ENCODE measurements around the gene PIP5K1B. TPM values are rescaled to one million over a fixed set of nuclear protein-coding genes. Genes with fewer than 3 reads are reported as not detected.

The PIP5K1B gene
- total RNA-seq, 1 donor from 2014 or later = 1.3 TPM

DNA sequence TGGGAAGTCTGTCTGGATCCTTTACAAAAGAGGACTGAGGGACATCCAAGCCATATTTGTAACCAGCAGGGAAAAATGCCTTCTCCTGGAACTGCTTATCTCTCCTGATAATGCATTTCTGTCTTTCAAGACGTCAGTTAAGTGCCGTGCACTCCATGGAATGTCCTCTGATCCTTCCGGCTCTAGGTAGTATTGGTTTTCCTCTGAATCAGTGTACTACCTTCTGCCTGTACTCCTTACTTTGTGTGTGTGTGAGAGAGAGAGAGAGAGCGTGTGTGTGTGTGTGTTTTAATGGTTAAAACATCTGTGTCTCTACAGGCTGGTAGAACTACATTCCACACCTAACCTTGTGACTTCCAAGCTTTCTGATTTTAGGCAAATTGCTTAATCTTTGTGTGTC is 89.9 kb downstream of the PIP5K1B start:
- Mint-ChIP-seq H3K4me3 (ENCODE audit: unreplicated experiment) (no peak overlapping the region), H3K4me1 (ENCODE audit: low read depth, unreplicated experiment) (no peaks in the 10 kb centered on the region), H3K27me3 (ENCODE audit: low read depth, unreplicated experiment) (no peaks in the 10 kb centered on the region), H3K9me3 (ENCODE audit: unreplicated experiment) (no peaks in the 10 kb centered on the region), H3K27ac (ENCODE audit: unreplicated experiment) (no peak overlapping the region), H3K36me3 (ENCODE audit: low read depth, unreplicated experiment) (no peaks in the 10 kb centered on the region)
- H3K4me2 ChIP-seq (ENCODE audit: low read length) = no peak overlapping the region
- no peak overlapping the region for H2AFZ ChIP-seq (ENCODE audit: low read depth, low read length)
- H3K4me3 ChIP-seq (ENCODE audit: insufficient read depth, low read depth, low read length) = no peak overlapping the region
- H3K27ac ChIP-seq (ENCODE audit: low read depth, low read length) = no peak overlapping the region
- FAIRE-seq (no peak), DNase-seq (ENCODE audit: low read depth) (no peak)
- H3K4me1 ChIP-seq (ENCODE audit: insufficient read depth, low read length) = no peaks in the 10 kb centered on the region
- H3K79me2 ChIP-seq (ENCODE audit: insufficient read depth, low read length) = no peaks in the 10 kb centered on the region
- no peaks in the 10 kb centered on the region for H3K36me3 ChIP-seq (ENCODE audit: insufficient read depth, low read length)
- H3K27me3 ChIP-seq (ENCODE audit: insufficient read depth, low read length) = peaks cover 2% of the 10 kb centered on the region
- no peak overlapping the region for H3K9ac ChIP-seq (ENCODE audit: low read length)
- H4K20me1 ChIP-seq (ENCODE audit: insufficient read depth, low read length) = no peaks in the 10 kb centered on the region
- H3K9me3 ChIP-seq (ENCODE audit: insufficient read depth, low read depth, low read length) = no peaks in the 10 kb centered on the region
- TF ChIP-seq, protein P1, sequence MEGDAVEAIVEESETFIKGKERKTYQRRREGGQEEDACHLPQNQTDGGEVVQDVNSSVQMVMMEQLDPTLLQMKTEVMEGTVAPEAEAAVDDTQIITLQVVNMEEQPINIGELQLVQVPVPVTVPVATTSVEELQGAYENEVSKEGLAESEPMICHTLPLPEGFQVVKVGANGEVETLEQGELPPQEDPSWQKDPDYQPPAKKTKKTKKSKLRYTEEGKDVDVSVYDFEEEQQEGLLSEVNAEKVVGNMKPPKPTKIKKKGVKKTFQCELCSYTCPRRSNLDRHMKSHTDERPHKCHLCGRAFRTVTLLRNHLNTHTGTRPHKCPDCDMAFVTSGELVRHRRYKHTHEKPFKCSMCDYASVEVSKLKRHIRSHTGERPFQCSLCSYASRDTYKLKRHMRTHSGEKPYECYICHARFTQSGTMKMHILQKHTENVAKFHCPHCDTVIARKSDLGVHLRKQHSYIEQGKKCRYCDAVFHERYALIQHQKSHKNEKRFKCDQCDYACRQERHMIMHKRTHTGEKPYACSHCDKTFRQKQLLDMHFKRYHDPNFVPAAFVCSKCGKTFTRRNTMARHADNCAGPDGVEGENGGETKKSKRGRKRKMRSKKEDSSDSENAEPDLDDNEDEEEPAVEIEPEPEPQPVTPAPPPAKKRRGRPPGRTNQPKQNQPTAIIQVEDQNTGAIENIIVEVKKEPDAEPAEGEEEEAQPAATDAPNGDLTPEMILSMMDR (IDR thresholded peaks at IDR 0.05; ENCODE audit: insufficient read depth, low read depth, low read length) = no peak
- TF ChIP-seq EZH2 (IDR thresholded peaks at IDR 0.05; ENCODE audit: insufficient read depth, low read length) = no peak

DNA sequence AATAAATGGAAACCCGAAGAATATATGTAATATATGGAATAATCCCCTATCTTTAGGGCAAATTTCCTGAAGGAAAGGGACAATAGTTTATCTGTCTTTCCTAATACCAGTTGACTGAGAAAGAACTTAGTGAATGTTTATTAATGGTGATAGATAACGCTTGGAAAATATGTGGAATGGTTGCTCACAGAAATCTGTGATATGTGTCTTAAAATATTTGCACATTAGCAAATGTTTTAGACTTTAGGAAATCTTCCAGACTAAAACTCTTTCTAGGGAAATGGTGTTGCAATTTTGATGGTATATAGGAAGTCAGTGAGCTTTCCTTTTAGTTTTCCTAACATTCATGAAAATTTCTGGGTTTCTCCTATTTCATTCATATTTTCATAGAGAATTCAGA is 90.4 kb downstream of the PIP5K1B start:
- FAIRE-seq (no peak), DNase-seq (ENCODE audit: low read depth) (no peak)
- no peak overlapping the region for H2AFZ ChIP-seq (ENCODE audit: low read depth, low read length)
- Mint-ChIP-seq H3K4me3 (ENCODE audit: unreplicated experiment) (no peak overlapping the region), H3K9me3 (ENCODE audit: unreplicated experiment) (no peaks in the 10 kb centered on the region), H3K27me3 (ENCODE audit: low read depth, unreplicated experiment) (no peaks in the 10 kb centered on the region), H3K27ac (ENCODE audit: unreplicated experiment) (no peak overlapping the region), H3K36me3 (ENCODE audit: low read depth, unreplicated experiment) (no peaks in the 10 kb centered on the region), H3K4me1 (ENCODE audit: low read depth, unreplicated experiment) (no peaks in the 10 kb centered on the region)
- H3K9me3 ChIP-seq (ENCODE audit: insufficient read depth, low read depth, low read length) = no peaks in the 10 kb centered on the region
- H3K4me2 ChIP-seq (ENCODE audit: low read length) = no peak overlapping the region
- H3K79me2 ChIP-seq (ENCODE audit: insufficient read depth, low read length) = no peaks in the 10 kb centered on the region
- no peak overlapping the region for H3K4me3 ChIP-seq (ENCODE audit: insufficient read depth, low read depth, low read length)
- no peak for TF ChIP-seq EZH2 (IDR thresholded peaks at IDR 0.05; ENCODE audit: insufficient read depth, low read length)
- TF ChIP-seq, protein P1 (IDR thresholded peaks at IDR 0.05; ENCODE audit: insufficient read depth, low read depth, low read length) = no peak
- H3K9ac ChIP-seq (ENCODE audit: low read length) = no peak overlapping the region
- H3K4me1 ChIP-seq (ENCODE audit: insufficient read depth, low read length) = no peaks in the 10 kb centered on the region
- no peaks in the 10 kb centered on the region for H4K20me1 ChIP-seq (ENCODE audit: insufficient read depth, low read length)
- no peak overlapping the region for H3K27ac ChIP-seq (ENCODE audit: low read depth, low read length)
- H3K27me3 ChIP-seq (ENCODE audit: insufficient read depth, low read length) = peaks cover 2% of the 10 kb centered on the region
- no peaks in the 10 kb centered on the region for H3K36me3 ChIP-seq (ENCODE audit: insufficient read depth, low read length)

DNA sequence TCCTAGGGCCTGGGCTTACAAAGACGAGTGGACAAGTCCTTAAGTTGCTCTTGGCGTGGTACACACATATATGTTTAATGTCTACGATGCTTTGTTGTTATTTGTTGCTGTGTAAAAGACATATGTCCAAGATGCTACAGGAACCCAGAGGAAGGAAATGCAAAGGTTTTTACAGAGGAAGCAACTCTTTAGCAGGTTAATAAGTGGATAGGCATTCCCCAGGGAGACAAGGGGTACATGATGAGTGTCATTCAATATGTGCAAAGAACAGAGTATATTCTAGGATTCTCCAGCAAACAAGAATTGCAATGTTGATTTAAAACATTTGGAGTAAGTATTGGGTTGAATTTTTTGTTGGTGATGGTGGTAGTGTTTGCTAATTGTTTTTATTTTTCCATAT is 92.1 kb downstream of the PIP5K1B start:
- H3K27ac ChIP-seq (ENCODE audit: low read depth, low read length) = no peak overlapping the region
- no peaks in the 10 kb centered on the region for H3K4me1 ChIP-seq (ENCODE audit: insufficient read depth, low read length)
- no peak overlapping the region for H3K9ac ChIP-seq (ENCODE audit: low read length)
- no peak overlapping the region for H3K4me2 ChIP-seq (ENCODE audit: low read length)
- H2AFZ ChIP-seq (ENCODE audit: low read depth, low read length) = no peak overlapping the region
- no peaks in the 10 kb centered on the region for H3K36me3 Mint-ChIP-seq (ENCODE audit: low read depth, unreplicated experiment)
- DNase-seq (ENCODE audit: low read depth) = no peak
- no peaks in the 10 kb centered on the region for H3K9me3 Mint-ChIP-seq (ENCODE audit: unreplicated experiment)
- H3K4me1 Mint-ChIP-seq (ENCODE audit: low read depth, unreplicated experiment) = no peaks in the 10 kb centered on the region
- H3K79me2 ChIP-seq (ENCODE audit: insufficient read depth, low read length) = no peaks in the 10 kb centered on the region
- TF ChIP-seq EZH2 (IDR thresholded peaks at IDR 0.05; ENCODE audit: insufficient read depth, low read length) = no peak
- TF ChIP-seq, protein P1 (IDR thresholded peaks at IDR 0.05; ENCODE audit: insufficient read depth, low read depth, low read length) = no peak
- no peaks in the 10 kb centered on the region for H3K36me3 ChIP-seq (ENCODE audit: insufficient read depth, low read length)
- no peak overlapping the region for H3K27ac Mint-ChIP-seq (ENCODE audit: unreplicated experiment)
- H3K4me3 Mint-ChIP-seq (ENCODE audit: unreplicated experiment) = no peak overlapping the region
- peaks cover 2% of the 10 kb centered on the region for H3K27me3 ChIP-seq (ENCODE audit: insufficient read depth, low read length)
- FAIRE-seq = no peak
- no peak overlapping the region for H3K4me3 ChIP-seq (ENCODE audit: insufficient read depth, low read depth, low read length)
- no peaks in the 10 kb centered on the region for H3K27me3 Mint-ChIP-seq (ENCODE audit: low read depth, unreplicated experiment)
- no peaks in the 10 kb centered on the region for H3K9me3 ChIP-seq (ENCODE audit: insufficient read depth, low read depth, low read length)
- no peaks in the 10 kb centered on the region for H4K20me1 ChIP-seq (ENCODE audit: insufficient read depth, low read length)

Data from astrocyte (in vitro differentiated cells and primary cell).